Spleen (tissue), 11 donors: ENCODE measurements around the gene PPARA. TPM values are rescaled to one million over a fixed set of nuclear protein-coding genes. Genes with fewer than 3 reads are reported as not detected.

Source experiments
- DNase-seq: peaks from one replicate; pipeline ENCODE4 v3.0.0-alpha.2; 2020
- H3K27ac ChIP-seq, 8 donors: fragments of 200-600 bp; sonication (generic) in 7 of 8; 1 replicate in 4 of 8; 2 replicates in 4 of 8; pipeline versions ENCODE4 v1.5.0 to v1.8.0; 2016 to 2021; ENCODE audit warnings: inconsistent platforms in 4 of 8, mild to moderate bottlenecking in 4 of 8, moderate library complexity in 1 of 8
- H3K27me3 ChIP-seq, 7 donors: fragments of 200-600 bp; sonication (generic) in 6 of 7; replicated peaks in 1 of 7; 1 replicate in 4 of 7; 2 replicates in 3 of 7; pipeline versions ENCODE4 v1.5.0 to v1.8.0; 2016 to 2021; ENCODE audit warnings: inconsistent platforms in 3 of 7, mild to moderate bottlenecking in 1 of 7
- H3K36me3 ChIP-seq, 6 donors: fragments of 200-600 bp; sonication (generic) in 5 of 6; 1 replicate in 4 of 6; 2 replicates in 2 of 6; pipeline versions ENCODE4 v1.5.0 to v1.8.0; 2016 to 2021; ENCODE audit warnings: inconsistent platforms in 2 of 6
- H3K4me1 ChIP-seq, 6 donors: fragments of 200-600 bp; sonication (generic) in 5 of 6; 1 replicate in 3 of 6; 2 replicates in 3 of 6; pipeline versions ENCODE4 v1.5.0 to v1.8.0; 2016 to 2021; ENCODE audit warnings: inconsistent platforms in 3 of 6
- H3K4me3 ChIP-seq, 8 donors: fragments of 200-600 bp; sonication (generic) in 7 of 8; 1 replicate in 4 of 8; 2 replicates in 4 of 8; pipeline versions ENCODE4 v1.5.0 to v1.8.0; 2016 to 2021; ENCODE audit warnings: inconsistent platforms in 4 of 8, mild to moderate bottlenecking in 4 of 8, moderate library complexity in 2 of 8
- H3K9me3 ChIP-seq, 8 donors: fragments of 200-600 bp; sonication (generic) in 7 of 8; 1 replicate in 4 of 8; 2 replicates in 4 of 8; pipeline versions ENCODE4 v1.5.0 to v1.8.0; 2016 to 2021; ENCODE audit warnings: inconsistent platforms in 4 of 8
- POLR2A ChIP-seq, 3 donors: fragments of 450-650 bp; IDR thresholded peaks; one replicate each; pipeline ENCODE4 v1.5.1; 2017; ENCODE audit warnings: antibody characterized with exemption in 3 of 3, mild to moderate bottlenecking in 1 of 3
- POLR2AphosphoS5 ChIP-seq, 3 donors: sonication (generic); formaldehyde crosslinking; IDR thresholded peaks; one replicate each; pipeline ENCODE4 v1.5.1; 2017; ENCODE audit warnings: antibody characterized with exemption in 3 of 3
- WGBS, 5 donors: extraction: QIAGEN DNeasy Blood & Tissue Kit in 3 of 5; methylation state at CpG; one replicate each; pipeline versions ENCODE4 v1.1.5 to v1.1.7; 2013 to 2018; 5-methylcytosine and 5-hydroxymethylcytosine counted together
- intact Hi-C: fragments of 100-400 bp; cut with DNase I; formaldehyde crosslinking; loops from one replicate; pipeline ENCODE4 v1.15.0; 2023; ENCODE audit warnings: low total_unique reads
- polyA plus RNA-seq, 3 donors: library from polyadenylated mRNA; stranded (reverse); fragments of 200-250 nt; gene quantifications; one replicate each; pipeline ENCODE4 v1.2.1, GENCODE V29; 2013
- total RNA-seq, 7 donors: library from RNA; depleted of rRNA in 3 of 7; stranded (reverse); fragments of >200 nt in 3 of 7; fragmentation: NEBNext Ultra II Directional in 4 of 7; extraction: Animal tissue kit (Norgen Biotek cat#: 25700) in 4 of 7; gene quantifications; one replicate each; pipeline versions ENCODE4 v1.1.0 to v1.2.1, GENCODE V29; 2016 to 2021
- TF ChIP-seq, protein P1 (sequence below), 11 experiments: fragments of 200-600 bp in 7 of 11; fragments of 450-650 bp in 4 of 11; sonication (generic) in 4 of 11; IDR thresholded peaks in 8 of 11; conservative IDR thresholded peaks in 3 of 11; 1 replicate in 7 of 11; 2 replicates in 4 of 11; pipeline versions ENCODE4 v1.4.0 to v1.8.0; 2016 to 2021; ENCODE audit warnings: antibody characterized with exemption in 11 of 11, inconsistent platforms in 4 of 11, mild to moderate bottlenecking in 1 of 11
- donor health status: healthy with polysubstance abuse.
- donor health status: DM: no; HTN: no; CAD: no; lungs with moderate emphysema.
- donor health status: DM: no; HTN: no; CAD: no.
- donor health status: Bipolar disorder and iron deficiency.
- donor health status: healthy.
- donor health status: DM: no; HTN: no; CAD: no.
- donor health status: DM: yes; HTN: yes; CAD: no.

PPARA gene
- total and polyA plus RNA-seq, 10 donors: 2.0 to 40.9 (median 22.6) TPM

DNA sequence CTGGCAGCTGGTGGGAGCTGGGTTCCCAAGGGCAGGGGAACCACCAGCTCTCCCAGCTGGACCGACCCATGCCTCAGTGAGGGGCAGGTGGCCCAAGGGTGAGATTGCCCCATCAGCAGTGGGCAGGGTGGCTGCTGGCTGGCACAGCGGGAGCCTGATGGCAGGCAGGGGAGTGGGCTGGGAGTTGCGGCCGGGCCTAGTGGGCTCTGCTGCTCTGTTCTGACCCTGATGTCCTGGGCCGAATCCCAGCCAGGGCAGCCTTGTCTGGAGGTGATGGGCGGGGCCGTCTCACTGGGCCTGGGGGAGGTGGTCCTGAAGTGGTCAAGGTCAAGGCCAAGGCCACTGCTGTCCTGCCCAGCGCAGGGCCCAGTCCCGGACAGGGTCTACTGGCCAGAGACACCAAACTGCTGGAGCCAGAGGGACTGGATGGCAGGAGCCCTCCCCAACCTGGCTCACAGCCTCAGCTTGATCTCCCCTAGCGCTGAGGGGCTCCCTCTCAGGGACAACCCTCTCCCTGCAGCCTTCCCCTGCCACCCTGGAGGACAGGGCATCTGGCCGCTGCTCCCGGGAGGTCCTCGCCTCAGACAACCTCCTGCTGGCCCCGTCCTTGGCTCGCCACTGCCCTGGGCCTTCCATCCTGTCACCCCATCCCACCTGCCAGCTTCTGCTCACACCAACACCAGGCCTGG lies 26.5 kb upstream of the PPARA start:
- TF ChIP-seq, protein P1, sequence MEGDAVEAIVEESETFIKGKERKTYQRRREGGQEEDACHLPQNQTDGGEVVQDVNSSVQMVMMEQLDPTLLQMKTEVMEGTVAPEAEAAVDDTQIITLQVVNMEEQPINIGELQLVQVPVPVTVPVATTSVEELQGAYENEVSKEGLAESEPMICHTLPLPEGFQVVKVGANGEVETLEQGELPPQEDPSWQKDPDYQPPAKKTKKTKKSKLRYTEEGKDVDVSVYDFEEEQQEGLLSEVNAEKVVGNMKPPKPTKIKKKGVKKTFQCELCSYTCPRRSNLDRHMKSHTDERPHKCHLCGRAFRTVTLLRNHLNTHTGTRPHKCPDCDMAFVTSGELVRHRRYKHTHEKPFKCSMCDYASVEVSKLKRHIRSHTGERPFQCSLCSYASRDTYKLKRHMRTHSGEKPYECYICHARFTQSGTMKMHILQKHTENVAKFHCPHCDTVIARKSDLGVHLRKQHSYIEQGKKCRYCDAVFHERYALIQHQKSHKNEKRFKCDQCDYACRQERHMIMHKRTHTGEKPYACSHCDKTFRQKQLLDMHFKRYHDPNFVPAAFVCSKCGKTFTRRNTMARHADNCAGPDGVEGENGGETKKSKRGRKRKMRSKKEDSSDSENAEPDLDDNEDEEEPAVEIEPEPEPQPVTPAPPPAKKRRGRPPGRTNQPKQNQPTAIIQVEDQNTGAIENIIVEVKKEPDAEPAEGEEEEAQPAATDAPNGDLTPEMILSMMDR (IDR thresholded peaks at IDR 0.05 in 8 of 11, conservative IDR thresholded peaks at IDR 0.05 in 3 of 11): no peak
- TF ChIP-seq POLR2A (IDR thresholded peaks at IDR 0.05) (no peak), POLR2AphosphoS5 (IDR thresholded peaks at IDR 0.05) (no peak)
- no peak overlapping the region for H3K4me3 ChIP-seq
- 80 to 91% (median 82%) methylated on average over 10 to 15 of the region's 15 CpGs for WGBS, 5 donors
- no peaks in the 10 kb centered on the region for H3K36me3 ChIP-seq
- intact Hi-C loops: loop anchor here (2.0 to 10.0 kb wide), 2 partner anchors 189 to 421 kb away; no protein-coding TSS in a partner anchor
- H3K4me1 ChIP-seq: peaks cover 4 to 47% (median 19%) of the 10 kb centered on the region in 6 donors
- peak; percentile 79 for DNase-seq
- peaks cover 0 to 4% (median 0%) of the 10 kb centered on the region in 7 donors for H3K27me3 ChIP-seq
- no peaks in the 10 kb centered on the region for H3K9me3 ChIP-seq
- H3K27ac ChIP-seq: no peak overlapping the region

DNA sequence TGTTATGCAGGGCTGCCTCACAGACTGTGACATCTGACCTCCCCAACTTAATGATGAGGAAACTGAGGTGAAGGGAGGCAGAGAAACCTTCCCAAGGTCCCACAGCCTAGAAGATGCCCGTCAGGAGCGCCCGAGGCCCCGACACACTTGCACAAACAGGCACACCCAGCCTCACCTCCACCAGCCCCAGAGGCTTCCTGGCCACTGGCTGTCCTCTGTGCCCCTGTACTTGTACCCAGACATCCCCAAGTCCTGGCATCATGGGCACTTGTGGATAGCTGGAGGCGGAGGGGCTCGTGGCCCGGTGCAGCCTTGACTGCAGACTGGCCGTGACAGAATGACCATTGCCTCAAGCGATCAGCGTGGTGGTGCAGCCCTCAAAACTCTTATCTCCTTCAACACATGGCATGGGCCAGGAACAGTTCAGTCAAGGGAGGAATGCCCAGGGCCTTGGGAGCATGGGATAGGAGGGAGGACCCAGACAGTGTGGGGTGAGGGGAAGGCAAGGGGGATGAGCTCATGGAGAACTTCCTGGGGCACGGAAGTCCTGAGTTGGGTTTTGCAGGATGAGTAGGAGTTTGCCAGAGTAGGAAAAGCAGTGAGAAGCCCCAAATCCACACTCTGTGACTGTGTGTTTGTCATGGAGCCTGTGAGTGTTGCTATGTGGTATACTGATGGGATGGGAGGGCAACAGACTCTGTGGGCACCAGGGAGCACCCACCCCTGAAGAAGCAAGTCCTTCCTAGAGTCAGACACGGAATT lies 25.8 kb upstream of the PPARA start:
- Histone ChIP-seq H3K4me1 (peaks cover 8 to 47% (median 23%) of the 10 kb centered on the region in 6 donors), H3K4me3 (no peak overlapping the region), H3K27ac (no peak overlapping the region), H3K9me3 (no peaks in the 10 kb centered on the region), H3K27me3 (peaks cover 0 to 4% (median 0%) of the 10 kb centered on the region in 7 donors), H3K36me3 (no peaks in the 10 kb centered on the region)
- DNase-seq: no peak
- WGBS, 5 donors: 75 to 86% (median 83%) methylated on average over 8 to 12 of the region's 12 CpGs
- TF ChIP-seq POLR2AphosphoS5 (IDR thresholded peaks at IDR 0.05): peak in 1 of 3 donors; percentile 7
- TF ChIP-seq, protein P1 (IDR thresholded peaks at IDR 0.05 in 8 of 11, conservative IDR thresholded peaks at IDR 0.05 in 3 of 11): no peak
- intact Hi-C loops: loop anchor here (10.0 kb wide), 1 partner anchor 420 kb away; no protein-coding TSS in a partner anchor

DNA sequence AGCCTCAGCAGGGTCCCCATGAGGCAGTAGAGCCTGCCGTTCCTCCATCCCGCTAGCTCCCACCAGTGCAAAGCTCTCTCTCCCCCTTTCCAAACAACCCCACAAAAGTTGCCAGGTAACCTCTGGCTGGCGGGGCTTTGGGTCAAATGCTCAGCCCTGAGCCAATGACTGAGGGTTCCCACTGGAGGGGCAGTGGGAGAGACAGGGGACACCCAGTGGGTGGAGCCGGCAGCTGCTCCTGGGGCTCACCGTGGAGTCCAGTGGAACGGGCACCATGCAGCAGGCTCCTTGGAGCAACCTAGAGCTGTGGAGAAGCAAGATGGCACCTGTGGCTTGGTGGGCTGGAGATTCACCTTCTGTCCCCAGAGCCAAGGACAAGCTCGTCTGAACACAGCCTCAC lies 25.0 kb upstream of the PPARA start:
- peaks cover 0 to 4% (median 0%) of the 10 kb centered on the region in 7 donors for H3K27me3 ChIP-seq
- TF ChIP-seq POLR2A (IDR thresholded peaks at IDR 0.05) (no peak), POLR2AphosphoS5 (IDR thresholded peaks at IDR 0.05) (no peak)
- TF ChIP-seq, protein P1 (IDR thresholded peaks at IDR 0.05 in 8 of 11, conservative IDR thresholded peaks at IDR 0.05 in 3 of 11): no peak
- 91 to 98% (median 93%) methylated on average over 7 of the region's 7 CpGs for WGBS, 5 donors
- H3K9me3 ChIP-seq: no peaks in the 10 kb centered on the region
- peaks cover 16 to 47% (median 28%) of the 10 kb centered on the region in 6 donors for H3K4me1 ChIP-seq
- H3K4me3 ChIP-seq: no peak overlapping the region
- intact Hi-C loops: loop anchor here (10.0 kb wide), 1 partner anchor 419 kb away; no protein-coding TSS in a partner anchor
- no peak for DNase-seq
- H3K27ac ChIP-seq: no peak overlapping the region
- H3K36me3 ChIP-seq: no peaks in the 10 kb centered on the region
